SK-N-MC (cell line): Measurements from ENCODE around the gene FCHSD2.

Experiments
- EZH2 ChIP-seq: fragments of 200-600 bp; sonication (generic); IDR thresholded peaks from one replicate; pipeline ENCODE4 v1.6.1; 2017; ENCODE audit warnings: antibody characterized with exemption
- POLR2AphosphoS5 ChIP-seq: IDR thresholded peaks from 2 replicates; pipeline ENCODE4 v1.6.1; 2012; ENCODE audit warnings: mild to moderate bottlenecking, low read depth, low read length, borderline replicate concordance

- TF ChIP-seq POLR2AphosphoS5 (no peak), EZH2 (no peak)
Measured at GRCh38 chr11:72867970-72868369, 274.1 kb downstream of the FCHSD2 start.
